Inflammatory macrophage treated with lipopolysaccharide for 4 hours (primary cell): ENCODE results near the gene PLA2G3.

ENCODE experiments used
- DNase-seq: peaks from one replicate; pipeline ENCODE4 v3.0.0-alpha.2; 2020

PLA2G3 gene

DNA sequence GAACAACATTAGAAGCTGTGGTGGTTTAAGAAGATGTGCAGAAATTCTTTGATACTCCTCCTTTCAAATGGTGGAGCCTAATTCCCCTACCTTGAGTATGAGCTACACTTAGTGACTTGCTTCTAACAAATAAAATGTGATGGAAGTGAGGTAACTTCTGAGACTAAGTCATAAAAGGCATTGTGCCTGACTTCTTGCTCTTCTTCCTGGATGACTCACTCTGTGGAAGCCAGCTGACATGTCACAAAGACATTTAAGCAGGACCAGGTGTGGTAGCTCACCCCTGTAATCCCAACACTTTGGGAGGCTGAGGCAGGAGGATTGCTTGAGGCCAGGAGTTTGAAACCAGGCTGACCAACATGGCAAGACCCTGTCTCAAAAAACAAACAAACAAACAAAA is 3.9 kb upstream of the PLA2G3 start:
- no peak for DNase-seq

DNA sequence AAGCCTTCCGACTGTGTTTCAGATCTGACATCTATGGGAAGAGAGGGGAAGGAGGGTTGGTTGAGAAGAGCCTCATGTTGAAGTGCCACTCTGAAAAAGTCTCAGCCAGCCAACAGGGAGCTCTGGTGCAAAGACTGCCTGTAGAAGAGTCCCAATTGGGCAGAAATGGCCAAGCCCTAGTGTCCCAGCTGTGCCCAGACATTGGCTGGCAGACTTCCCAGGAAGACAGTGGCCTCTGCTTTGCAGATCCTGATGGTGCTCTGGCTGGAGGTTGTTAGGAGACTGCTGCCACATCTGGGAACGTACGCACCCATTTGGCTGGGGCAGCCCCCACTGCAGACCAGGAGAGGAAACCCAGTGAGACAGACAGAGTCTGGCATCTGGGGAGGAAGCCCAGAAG is 3.2 kb upstream of the PLA2G3 start:
- no peak for DNase-seq

DNA sequence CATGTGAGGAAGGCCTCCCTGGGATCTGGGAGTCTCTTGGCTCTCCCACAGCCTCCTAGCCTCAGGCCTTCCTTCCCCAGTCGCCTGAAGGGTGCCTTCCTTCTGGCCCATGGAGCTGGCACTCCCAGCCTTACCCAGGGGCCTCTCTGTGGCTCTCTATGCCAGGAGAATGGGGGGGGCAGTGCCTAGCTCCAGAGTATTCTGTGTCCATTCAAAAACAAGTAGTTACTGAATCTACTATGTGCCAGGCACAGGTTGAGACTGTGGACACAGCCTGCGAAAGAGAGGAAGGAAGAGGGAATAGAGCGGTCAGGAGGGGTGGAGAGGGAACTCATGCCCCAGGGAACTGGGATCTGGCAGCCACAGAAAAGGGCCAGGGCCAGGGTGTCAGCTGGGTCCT is 2.7 kb upstream of the PLA2G3 start:
- no peak for DNase-seq

DNA sequence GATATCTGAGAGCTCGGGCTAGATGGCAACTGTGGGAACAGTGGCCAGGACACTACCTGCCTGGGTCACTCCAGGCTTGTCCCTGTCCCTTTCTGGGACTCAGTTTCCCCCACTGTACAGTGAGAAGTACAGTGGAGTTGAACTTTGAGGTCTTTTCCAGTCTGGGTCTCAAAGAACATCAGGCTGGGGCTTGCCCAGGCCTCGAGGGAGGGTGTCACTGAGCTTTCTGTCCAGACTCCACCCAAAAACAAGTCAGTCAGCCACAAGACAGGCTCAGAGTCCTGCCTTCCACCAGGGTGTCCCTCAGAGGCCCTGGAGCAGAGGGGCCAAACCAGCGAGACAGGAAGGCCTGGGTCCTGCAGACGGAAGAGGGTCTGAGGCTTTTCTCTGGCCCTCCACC is 2.0 kb upstream of the PLA2G3 start:
- DNase-seq: no peak

DNA sequence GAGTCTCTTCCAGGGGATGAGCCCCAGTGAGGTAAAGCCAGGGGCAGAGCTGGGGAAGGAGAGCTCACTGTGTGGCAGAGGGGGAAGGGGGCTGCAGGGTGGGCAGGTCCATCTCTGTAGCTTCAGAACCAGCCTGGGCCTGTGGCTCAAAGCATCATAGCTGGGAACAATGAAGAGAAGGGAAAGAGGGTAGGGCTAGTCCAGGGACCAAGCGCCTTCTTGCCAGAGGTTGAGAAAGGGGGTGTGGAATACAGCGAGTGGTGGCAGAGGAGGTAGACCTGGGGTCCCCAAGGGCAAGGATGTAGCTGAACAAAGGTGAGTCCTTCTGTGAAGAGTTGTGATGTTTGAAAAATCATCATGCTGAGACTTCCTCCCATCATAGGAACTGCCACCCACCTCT is 1.2 kb upstream of the PLA2G3 start:
- no peak for DNase-seq

DNA sequence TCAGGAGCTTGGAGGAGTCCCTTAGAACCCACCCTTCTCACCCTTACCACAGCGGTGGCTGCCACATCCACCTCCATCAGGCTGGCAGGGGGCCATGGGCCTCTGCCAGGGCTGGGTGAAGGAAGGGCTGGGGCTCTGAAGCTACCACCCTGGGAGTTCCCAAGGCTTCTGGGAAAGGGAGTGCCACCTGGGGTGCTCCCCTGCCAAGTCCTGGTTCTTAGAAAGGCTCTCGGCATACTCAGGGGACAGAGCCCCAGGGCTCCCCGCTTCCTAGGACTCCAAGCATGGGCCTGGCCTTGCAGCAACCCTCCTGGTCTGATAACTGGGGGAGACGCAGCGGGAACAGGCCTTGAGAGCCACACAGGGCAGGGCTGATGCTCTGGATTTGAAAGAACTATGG is 438 bp upstream of the PLA2G3 start:
- no peak for DNase-seq

DNA sequence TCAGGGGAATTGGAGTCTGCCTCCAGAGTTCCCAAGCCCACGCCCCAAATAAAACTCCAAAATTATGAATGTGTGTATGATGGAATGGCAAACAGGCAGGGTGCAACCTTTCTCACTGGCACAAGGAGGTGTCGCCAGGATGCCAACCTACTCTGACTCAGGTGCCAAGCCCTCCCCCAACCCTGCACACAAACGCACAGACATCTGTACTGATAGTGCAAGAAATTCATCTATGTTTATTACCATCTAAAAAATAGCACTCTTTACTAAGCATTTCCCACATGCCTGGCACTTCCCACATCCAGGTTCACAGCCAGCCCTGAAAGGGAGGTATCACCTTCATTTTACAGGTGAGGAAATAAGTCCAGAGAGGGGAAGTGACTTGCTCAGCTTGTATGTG is 1.2 kb downstream of the PLA2G3 start:
- no peak for DNase-seq

DNA sequence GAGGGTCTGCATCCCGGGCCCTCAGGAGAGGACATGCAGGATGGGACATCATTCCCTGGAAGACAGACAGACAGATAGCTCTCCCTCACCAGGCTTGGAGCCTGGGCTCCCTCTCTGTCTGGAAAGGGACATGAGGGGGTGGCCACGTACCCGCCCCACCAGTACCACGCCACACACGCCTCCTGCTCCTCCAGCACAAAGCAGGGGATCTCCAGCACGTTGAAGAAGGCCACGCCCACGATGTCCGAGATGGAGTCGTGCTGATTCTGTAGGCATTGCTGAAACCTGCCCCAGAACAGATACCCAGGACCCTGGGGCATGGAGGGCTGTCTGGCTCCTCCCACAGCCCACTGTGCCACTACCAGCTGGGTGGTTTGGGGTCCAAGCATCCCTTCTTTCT is 2.2 kb downstream of the PLA2G3 start:
- no peak for DNase-seq

DNA sequence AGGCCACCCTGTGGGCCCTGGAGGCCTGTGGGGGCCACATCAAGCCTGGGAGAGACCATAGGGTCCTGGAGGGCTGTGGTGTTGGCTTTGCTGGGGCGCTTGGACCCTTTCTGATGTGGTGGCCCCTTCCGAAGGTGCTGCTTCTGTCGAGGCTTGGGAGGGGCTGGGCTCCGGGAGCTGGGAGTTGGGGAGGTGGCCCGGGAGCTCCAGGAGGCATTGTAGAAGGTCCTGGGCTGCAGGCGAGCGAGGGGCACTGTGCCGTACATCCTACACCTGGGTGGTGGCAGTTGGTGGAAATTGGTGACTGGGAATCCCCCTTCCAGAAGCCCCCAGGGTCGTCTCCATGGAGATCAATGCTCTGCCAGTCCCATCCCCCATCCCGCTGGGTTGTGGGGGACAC is 2.6 kb downstream of the PLA2G3 start:
- no peak for DNase-seq

DNA sequence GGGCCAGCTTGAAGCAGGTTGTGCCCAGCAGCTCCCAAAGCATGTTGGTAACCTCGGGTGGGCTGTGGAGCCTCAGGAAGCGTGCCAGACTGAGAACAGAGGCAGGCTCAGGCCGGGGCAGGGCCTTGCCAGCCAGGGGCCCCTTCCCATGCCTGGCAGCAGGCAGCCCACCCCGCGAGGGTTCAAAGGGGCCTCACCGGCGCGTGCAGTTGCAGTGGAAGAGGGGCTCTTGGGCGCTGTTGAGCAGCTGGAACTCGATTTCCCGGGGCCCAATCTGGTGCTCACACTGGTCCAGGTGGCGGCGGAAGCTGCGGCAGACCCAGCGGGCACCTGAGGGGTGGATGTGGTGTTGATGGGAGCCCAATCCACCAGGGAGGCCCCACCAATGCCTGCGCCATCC is 3.6 kb downstream of the PLA2G3 start:
- no peak for DNase-seq

DNA sequence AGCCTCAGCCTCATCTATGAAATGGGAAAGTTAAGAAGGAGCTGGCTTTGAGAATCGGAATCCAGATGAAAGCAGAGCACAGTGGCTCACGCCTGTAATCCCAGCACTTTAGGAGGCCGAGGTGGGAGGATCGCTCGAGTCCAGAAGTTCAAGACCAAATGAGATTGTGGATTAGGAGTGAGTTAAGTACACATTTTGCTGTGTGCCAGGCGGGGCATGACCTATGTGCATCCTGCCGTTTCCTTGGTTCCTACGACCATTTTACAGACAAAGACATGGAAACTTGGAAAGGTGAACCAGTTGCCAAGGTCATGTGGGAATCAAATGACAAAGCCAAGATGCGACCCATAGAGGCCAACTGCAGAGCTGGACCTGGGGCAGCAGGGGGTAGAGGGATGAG is 4.2 kb downstream of the PLA2G3 start:
- no peak for DNase-seq

DNA sequence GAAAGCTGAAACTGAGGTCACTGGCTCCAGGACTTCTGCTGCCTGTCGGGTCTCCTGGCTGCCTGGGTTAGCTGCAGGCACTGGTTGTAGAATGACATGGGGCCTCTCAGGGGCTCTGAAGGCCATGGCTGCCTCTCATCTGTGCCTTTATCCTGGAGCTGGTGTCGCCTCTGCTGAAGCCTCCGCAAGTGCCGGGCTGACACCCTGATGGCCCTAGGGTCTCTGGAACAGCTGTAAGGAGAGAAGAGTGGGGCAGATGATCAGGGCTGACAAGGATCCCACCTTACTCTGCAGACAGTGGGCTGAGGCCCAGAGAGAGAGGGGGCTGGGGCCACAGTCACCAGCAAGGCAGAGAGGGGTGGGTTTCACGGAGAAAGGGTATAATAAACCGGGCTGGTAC is 4.6 kb downstream of the PLA2G3 start:
- DNase-seq: no peak

DNA sequence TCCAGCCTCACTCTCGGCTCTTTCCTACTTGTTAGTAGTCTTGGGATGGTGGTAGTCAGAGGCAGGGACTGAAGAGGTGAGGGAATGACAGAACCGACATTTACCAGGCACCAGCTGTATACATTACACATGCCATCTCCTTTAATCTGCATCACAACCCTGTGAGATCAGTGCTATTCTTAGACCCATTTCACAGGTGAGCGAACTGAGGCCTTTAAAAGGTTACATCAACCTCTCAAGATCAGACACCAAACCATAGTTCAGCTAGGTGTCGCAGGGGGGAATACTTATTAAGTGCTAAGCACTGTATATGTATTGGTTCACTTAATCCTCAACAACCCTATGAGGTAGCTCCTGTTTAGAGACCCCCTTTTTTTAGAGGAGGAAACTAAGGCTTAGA is 5.6 kb downstream of the PLA2G3 start:
- no peak for DNase-seq

DNA sequence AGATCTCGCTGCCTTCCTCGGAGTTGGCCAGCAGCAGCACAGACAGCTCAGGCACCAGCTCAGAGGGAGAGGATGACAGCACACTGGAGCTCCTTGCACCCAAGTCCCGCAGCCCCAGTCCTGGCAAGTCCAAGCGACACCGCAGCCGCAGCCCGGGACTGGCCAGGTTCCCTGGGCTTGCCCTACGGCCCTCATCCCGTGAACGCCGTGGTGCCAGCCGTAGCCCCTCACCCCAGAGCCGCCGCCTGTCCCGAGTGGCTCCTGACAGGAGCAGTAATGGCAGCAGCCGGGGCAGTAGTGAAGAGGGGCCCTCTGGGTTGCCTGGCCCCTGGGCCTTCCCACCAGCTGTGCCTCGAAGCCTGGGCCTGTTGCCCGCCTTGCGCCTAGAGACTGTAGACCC is 6.4 kb downstream of the PLA2G3 start:
- DNase-seq: no peak

DNA sequence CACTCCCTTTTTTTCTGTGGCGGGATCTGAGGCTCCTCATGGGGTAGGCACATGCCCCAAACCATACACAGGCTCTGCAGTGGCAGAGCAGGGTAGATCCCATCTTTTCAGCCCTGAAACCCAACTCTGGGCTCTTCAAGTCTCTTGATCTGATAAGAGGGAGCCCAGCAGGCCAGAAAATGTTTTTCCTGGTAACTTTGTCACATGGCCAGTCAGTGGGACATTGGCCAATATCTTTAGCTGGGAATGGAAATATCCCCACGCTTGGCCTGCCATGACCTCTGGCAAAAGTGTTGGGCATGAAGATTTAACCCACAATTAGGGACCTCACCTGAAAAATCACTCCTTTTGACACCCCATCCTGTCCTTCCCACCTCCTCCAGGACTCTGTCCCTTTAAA is 9.4 kb downstream of the PLA2G3 start:
- no peak for DNase-seq

DNA sequence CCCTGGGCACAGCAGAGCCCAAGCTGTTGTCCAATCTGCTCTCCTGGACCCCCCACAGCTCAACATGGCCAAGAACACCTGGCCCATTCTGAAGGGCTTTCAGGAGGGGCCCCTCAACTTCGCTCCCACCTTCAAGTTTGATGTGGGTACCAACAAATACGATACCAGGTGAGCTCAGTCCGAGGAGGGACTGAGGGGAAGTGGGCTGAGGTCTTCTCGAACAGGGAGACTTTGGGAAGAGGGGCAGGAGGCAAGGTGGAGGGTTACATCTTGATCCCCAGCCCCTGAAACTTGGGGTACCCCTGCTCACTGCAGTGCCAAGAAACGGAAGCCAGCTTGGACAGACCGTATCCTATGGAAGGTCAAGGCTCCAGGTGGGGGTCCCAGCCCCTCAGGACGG is 12.2 kb downstream of the PLA2G3 start:
- DNase-seq: no peak

DNA sequence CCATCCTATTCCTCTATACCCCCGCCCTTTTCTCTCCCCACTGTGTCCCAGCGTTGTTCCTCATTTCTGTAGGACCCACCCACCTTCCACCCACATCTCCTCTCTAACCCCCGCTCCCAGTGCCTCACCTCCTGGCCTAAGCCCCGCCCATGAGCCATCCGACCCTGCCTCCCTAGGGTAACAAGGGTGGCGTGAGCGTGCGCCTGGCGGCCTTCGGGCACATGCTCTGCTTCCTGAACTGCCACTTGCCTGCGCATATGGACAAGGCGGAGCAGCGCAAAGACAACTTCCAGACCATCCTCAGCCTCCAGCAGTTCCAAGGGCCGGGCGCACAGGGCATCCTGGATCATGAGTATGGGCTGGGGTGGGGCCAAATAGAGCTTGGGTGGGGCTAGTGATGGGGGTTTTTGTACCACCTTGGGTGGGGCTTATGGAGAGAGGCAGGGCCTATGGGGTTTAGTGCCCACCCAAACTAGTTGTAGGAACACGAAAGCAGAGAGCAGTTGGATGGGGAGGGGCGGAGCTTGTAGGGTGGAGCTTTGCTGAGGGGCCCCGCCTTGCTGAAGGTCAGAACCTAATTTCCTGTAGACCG is 13.0 kb downstream of the PLA2G3 start:
- no peak for DNase-seq

DNA sequence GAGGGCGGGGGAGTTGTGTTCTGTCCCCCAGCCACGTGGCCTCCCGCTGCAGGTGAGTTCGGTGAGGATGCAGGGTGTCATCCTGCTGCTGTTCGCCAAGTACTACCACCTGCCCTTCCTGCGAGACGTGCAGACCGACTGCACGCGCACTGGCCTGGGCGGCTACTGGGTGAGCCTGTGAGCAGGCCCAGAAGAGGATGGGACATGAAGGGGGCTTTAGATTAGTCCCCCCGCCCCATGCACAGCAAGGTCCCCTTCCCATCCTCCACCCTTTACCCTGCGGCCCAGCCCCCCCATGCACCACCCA is 13.5 kb downstream of the PLA2G3 start:
- DNase-seq: no peak

DNA sequence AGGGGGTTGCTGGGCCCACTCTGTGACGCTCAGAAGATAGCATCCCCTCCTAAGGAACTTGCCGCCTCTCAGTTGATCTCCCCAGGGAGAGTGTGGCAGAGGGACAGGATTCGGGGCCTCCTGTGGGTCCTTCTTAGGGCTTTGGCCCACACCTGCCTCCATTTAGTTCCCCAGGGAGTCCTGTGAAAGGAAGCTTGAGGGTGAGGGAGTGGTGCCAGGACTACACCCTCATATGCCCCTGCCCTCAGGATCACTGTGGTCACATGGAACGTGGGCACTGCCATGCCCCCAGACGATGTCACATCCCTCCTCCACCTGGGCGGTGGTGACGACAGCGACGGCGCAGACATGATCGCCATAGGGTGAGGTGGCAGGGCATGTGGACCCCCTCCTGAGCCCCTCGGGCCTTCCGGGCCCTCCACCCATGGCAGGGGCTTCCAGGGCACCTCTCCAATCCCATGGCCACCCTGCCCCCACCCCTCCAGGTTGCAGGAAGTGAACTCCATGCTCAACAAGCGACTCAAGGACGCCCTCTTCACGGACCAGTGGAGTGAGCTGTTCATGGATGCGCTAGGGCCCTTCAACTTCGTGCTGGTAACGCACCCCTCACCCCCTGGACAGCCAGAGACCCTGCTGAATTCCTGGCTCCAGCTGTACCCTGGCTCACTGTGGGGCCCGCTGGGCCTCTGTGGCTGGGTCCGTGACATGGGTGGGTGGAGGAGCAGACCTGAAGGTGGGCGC is 14.0 kb downstream of the PLA2G3 start:
- DNase-seq: no peak

DNA sequence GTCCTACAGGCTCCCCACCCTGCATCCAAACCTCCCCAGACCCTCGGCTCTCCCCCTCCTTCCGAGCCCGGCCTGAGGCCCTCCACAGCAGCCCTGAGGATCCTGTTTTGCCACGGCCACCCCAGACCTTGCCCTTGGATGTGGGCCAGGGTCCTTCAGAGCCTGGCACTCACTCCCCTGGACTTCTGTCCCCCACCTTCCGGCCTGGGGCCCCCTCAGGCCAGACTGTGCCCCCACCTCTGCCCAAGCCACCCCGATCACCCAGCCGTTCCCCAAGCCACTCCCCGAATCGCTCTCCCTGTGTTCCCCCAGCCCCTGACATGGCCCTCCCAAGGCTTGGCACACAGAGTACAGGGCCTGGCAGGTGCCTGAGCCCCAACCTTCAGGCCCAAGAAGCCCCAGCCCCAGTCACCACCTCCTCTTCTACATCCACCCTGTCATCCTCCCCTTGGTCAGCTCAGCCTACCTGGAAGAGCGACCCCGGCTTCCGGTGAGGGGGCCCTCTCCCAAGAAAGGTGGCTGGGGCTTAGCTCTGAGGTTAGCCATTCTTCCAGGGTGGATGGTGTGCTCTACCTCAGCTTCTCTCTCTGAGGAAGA is 14.7 kb downstream of the PLA2G3 start:
- no peak for DNase-seq

DNA sequence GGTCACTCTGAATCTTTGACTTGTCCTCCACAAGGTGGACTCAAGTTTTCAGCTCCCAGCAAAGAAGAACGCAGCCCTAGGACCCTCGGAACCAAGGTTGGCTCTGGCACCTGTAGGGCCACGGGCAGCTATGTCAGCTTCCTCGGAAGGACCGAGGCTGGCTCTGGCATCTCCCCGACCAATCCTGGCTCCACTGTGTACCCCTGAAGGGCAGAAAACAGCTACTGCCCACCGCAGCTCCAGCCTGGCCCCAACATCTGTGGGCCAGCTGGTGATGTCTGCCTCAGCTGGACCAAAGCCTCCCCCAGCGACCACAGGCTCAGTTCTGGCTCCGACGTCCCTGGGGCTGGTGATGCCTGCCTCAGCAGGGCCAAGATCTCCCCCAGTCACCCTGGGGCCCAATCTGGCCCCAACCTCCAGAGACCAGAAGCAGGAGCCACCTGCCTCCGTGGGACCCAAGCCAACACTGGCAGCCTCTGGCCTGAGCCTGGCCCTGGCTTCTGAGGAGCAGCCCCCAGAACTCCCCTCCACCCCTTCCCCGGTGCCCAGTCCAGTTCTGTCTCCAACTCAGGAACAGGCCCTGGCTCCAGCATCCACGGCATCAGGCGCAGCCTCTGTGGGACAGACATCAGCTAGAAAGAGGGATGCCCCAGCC is 15.4 kb downstream of the PLA2G3 start:
- no peak for DNase-seq

DNA sequence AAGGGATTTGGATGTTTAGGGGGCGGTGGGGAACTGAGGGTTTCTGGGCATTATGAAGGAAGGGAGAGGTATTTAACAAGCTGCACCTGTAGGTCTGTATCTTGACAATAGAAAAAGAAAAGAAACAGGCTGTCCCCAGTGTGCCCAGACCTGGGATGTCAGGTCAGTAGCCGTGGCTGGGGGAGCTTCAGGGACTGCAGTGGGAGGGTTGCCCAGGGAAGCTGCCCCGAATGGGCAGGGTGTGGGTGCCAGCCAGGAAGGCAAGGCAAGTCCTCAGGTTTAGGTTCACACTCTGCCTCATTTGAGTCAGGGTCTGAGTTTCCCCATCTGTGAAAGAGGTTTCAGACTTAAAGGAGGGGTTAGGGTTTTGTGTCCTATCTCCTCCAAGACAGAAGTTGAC is 16.0 kb downstream of the PLA2G3 start:
- no peak for DNase-seq

DNA sequence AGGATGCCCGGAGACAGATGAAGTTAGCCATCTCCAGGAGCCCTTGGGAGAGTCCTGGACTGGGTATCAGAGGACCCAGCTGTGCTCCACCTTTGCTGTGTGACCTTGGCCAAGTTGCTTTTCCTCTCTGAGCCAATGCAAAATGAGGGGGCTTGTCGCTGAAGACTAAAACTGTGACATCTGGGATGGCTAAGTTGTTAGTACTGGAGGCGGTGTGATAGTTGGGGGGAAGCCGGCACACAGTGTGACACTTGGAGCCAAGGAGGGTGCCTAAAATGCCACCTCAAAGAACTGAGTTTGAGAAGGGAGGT is 17.1 kb downstream of the PLA2G3 start:
- no peak for DNase-seq

DNA sequence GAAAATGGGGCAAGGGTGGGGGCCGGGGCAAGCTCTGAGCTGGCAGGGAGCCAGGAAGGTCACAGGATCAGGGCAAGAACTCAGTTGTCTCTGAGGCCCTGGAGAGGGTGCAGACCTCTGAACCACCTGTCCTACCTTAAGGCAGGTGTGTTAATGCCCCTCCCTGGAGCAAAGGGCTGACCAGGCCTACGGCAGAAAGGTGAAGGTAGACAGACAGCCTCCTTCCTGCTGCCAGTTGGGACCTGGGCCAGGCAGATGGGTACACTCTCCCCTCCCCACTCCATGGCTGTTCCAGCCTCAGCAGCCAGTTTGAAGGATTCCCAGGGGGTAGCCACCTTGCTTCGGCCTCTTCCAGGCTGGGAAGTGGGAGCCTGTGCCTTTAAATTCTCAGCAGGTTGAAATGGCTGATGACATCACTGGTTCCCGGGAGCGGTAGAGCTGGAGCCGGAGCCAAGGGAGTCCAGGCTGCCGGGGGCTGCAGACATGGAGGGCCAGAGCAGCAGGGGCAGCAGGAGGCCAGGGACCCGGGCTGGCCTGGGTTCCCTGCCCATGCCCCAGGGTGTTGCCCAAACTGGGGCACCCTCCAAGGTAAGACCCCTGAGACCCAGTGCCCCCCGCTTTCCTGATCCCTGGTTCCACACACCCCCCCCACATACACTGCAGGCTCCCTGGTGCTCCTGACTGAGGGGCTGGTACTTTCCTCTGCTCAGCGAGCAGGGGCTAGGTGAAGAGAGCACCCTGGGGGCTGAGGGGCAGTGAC is 17.6 kb downstream of the PLA2G3 start, which contains the start of gene INPP5J:
Gene INPP5J, plus strand, starts transcription at position 435 of the 760 bp plus-strand sequence. Its CDS starts 49 bp downstream, at position 484.
- DNase-seq: no peak
